Stimulated activated CD4-positive, alpha-beta T cell treated with anti-CD3 and anti-CD28 coated beads, Interleukin-4, amount 100 ng/mL, for 1 hour (primary cell): ENCODE results near the gene DPF3.

Experiments used
- DNase-seq: peaks from one replicate; pipeline ENCODE4 v3.0.0-alpha.2; 2020

Gene DPF3

GRCh38 chr14:72636094-72636493, 257.8 kb downstream of the DPF3 start:
- no peak for DNase-seq

- no peak for DNase-seq
Observed at GRCh38 chr14:72634691-72635616, 258.9 kb downstream of the DPF3 start.

GRCh38 chr14:72633551-72633950, 260.4 kb downstream of the DPF3 start:
- no peak for DNase-seq

GRCh38 chr14:72632727-72633126, 261.2 kb downstream of the DPF3 start:
- no peak for DNase-seq

GRCh38 chr14:72631401-72631800, 262.5 kb downstream of the DPF3 start:
- DNase-seq: no peak

- DNase-seq: no peak
Observed at GRCh38 chr14:72630374-72630773, 263.5 kb downstream of the DPF3 start.

GRCh38 chr14:72629534-72629933, 264.4 kb downstream of the DPF3 start:
- no peak for DNase-seq

GRCh38 chr14:72625689-72626088, 268.2 kb downstream of the DPF3 start:
- DNase-seq: no peak

- DNase-seq: no peak
Observed at GRCh38 chr14:72621387-72622065, 272.4 kb downstream of the DPF3 start.

GRCh38 chr14:72619881-72620280, 274.0 kb downstream of the DPF3 start:
- no peak for DNase-seq

GRCh38 chr14:72619111-72619571, 274.8 kb downstream of the DPF3 start:
- DNase-seq: no peak

- DNase-seq: no peak
Observed at GRCh38 chr14:72618424-72618823, 275.5 kb downstream of the DPF3 start.

GRCh38 chr14:72617391-72618031, 276.4 kb downstream of the DPF3 start:
- DNase-seq: no peak

GRCh38 chr14:72616811-72617210, 277.1 kb downstream of the DPF3 start:
- DNase-seq: no peak

GRCh38 chr14:72616294-72616693, 277.6 kb downstream of the DPF3 start:
- no peak for DNase-seq

GRCh38 chr14:72615451-72616121, 278.3 kb downstream of the DPF3 start:
- no peak for DNase-seq

- no peak for DNase-seq
Observed at GRCh38 chr14:72614891-72615415, 278.9 kb downstream of the DPF3 start.

- DNase-seq: no peak
Observed at GRCh38 chr14:72614365-72614764, 279.5 kb downstream of the DPF3 start.

GRCh38 chr14:72613975-72614319, 280.0 kb downstream of the DPF3 start:
- DNase-seq: no peak

GRCh38 chr14:72613231-72613974, 280.5 kb downstream of the DPF3 start:
- DNase-seq: no peak

GRCh38 chr14:72612041-72612440, 281.9 kb downstream of the DPF3 start:
- no peak for DNase-seq

GRCh38 chr14:72611506-72611905, 282.4 kb downstream of the DPF3 start:
- no peak for DNase-seq
